AG04449 (cell line): ENCODE data around the gene IFNGR1.

ENCODE experiments used
- CTCF ChIA-PET: fragments of 350-600 bp; formaldehyde crosslinking; extraction: SDS; loops from one replicate; lab custom pipeline; 2021; ENCODE audit warnings: antibody characterized with exemption; lab: Yijun Ruan, JAX
- POLR2A ChIA-PET: fragments of 400-600, 350-600 bp; formaldehyde crosslinking; extraction: SDS; loops from one replicate; lab custom pipeline; 2020; ENCODE audit warnings: antibody characterized with exemption, inconsistent platforms; lab: Yijun Ruan, JAX
- DNase-seq: peaks from one replicate; pipeline ENCODE4 v3.0.0-alpha.2; 2010; ENCODE audit warnings: low read depth, low spot score
- H3K4me3 ChIP-seq: 2 replicates; pipeline ENCODE4 v1.5.1; 2011; ENCODE audit warnings: low read depth, mild to moderate bottlenecking, control low read depth, low read length
- CTCF ChIP-seq: IDR thresholded peaks from one replicate; pipeline ENCODE4 v1.5.1; 2011; ENCODE audit warnings: mild to moderate bottlenecking, moderate library complexity, low read length, control low read depth, inconsistent platforms; ENCODE audit not compliant: insufficient read depth; ENCODE audit errors: missing control alignments

The IFNGR1 gene

DNA sequence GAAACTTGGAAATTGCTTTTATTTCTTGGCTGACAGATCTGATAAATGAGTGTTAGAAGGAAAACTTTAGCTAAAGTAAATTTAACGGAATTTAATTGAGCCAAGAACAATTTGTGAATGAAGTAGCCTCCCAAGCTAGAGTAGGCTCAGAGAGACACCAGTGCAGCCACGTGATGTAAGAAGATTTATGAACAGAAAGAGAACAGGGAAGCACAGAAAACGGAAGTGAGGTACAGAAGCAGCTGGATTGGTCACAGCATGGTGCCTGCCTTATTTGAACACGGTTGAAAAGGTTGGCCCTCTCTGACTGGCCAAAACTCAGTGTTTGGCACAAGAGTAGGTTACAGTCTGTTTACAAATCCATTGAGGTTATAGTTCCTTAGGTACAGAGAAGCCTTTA, 29.5 kb upstream of the IFNGR1 start:
- no peak for DNase-seq
- H3K4me3 ChIP-seq, result no peak overlapping the region
- ChIA-PET POLR2A (no interaction called here), CTCF (no interaction called here)
- no peak for TF ChIP-seq CTCF

- H3K4me3 ChIP-seq, result no peak overlapping the region
- TF ChIP-seq CTCF, result no peak
- ChIA-PET POLR2A (no interaction called here), CTCF (interaction anchor here (1.2 kb wide), 1 partner anchor 13 kb away, joined by 3 read pairs; no protein-coding TSS in a partner anchor)
- DNase-seq, result no peak
Observed at GRCh38 chr6:137247724-137248123, 28.5 kb upstream of the IFNGR1 start.

DNA sequence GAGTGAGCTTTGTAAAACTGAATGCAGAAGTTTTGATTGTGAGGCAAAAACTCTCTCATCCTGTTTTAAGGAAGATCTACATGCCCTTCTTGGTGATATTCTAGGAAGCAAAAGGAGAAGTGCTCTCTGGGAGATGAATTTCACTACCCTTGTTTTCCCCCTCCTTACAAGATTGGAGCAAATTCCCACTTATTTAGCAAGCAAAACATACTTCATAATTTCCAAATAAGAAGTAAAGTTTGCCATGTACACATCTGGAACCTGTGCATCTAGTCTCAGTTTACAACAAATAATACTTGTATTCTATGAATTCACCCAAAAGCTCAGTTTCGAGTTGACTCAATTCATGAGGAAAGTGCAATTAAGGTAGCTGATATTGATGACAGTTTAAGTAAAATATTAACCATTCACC, 27.6 kb upstream of the IFNGR1 start:
- POLR2A ChIA-PET, result no interaction called here

GRCh38 chr6:137246164-137246563, 27.0 kb upstream of the IFNGR1 start:
- POLR2A ChIA-PET, result no interaction called here
- no peak overlapping the region for H3K4me3 ChIP-seq
- TF ChIP-seq CTCF, result no peak
- CTCF ChIA-PET, result no interaction called here
- DNase-seq, result no peak

More for the DNA sequence above, 27.6 kb upstream of the IFNGR1 start:
- no peak for DNase-seq
- H3K4me3 ChIP-seq, result no peak overlapping the region
- CTCF ChIA-PET, result no interaction called here
- TF ChIP-seq CTCF, result no peak

- POLR2A ChIA-PET, result no interaction called here
- H3K4me3 ChIP-seq, result no peak overlapping the region
- CTCF ChIA-PET, result interaction anchor here (0.6 to 1.2 kb wide), 2 partner anchors 400 to 716 kb away, joined by 3 read pairs; no protein-coding TSS in a partner anchor
- no peak for TF ChIP-seq CTCF
- no peak for DNase-seq
Observed at GRCh38 chr6:137241481-137242038, 22.4 kb upstream of the IFNGR1 start.

- no peak for TF ChIP-seq CTCF
- no peak for DNase-seq
- ChIA-PET POLR2A (no interaction called here), CTCF (interaction anchor here (0.7 to 1.7 kb wide), 2 partner anchors 74 to 241 kb away, joined by 3 read pairs; no protein-coding TSS in a partner anchor)
- no peak overlapping the region for H3K4me3 ChIP-seq
Observed at GRCh38 chr6:137240168-137240567, 21.0 kb upstream of the IFNGR1 start.
